Hepatocyte (in vitro differentiated cells): ENCODE data around the gene CD8B2. TPM values are rescaled to one million over a fixed set of nuclear protein-coding genes. Genes with fewer than 3 reads are reported as not detected.

Experiments used
- DNase-seq: peaks from one replicate; pipeline ENCODE4 v3.0.0-alpha.2; 2016; ENCODE audit warnings: low spot score
- H2AFZ ChIP-seq: fragments of 200-600 bp; sonication (generic); 2 replicates; pipeline ENCODE4 v1.6.0; 2016; ENCODE audit warnings: antibody characterized with exemption, mild to moderate bottlenecking
- H3K27ac ChIP-seq: fragments of 200-600 bp; sonication (generic); 2 replicates; pipeline ENCODE4 v1.5.1; 2016; ENCODE audit warnings: mild to moderate bottlenecking
- H3K27me3 ChIP-seq: fragments of 200-600 bp; sonication (generic); 2 replicates; pipeline ENCODE4 v1.6.1; 2016
- H3K36me3 ChIP-seq: fragments of 200-600 bp; sonication (generic); replicated peaks from 2 replicates; pipeline ENCODE4 v1.5.1; 2016; ENCODE audit warnings: low read depth; ENCODE audit not compliant: insufficient read depth
- H3K4me1 ChIP-seq: fragments of 200-600 bp; sonication (generic); 2 replicates; pipeline ENCODE4 v1.5.1; 2016; ENCODE audit warnings: mild to moderate bottlenecking, moderate library complexity; ENCODE audit not compliant: insufficient read depth
- H3K4me2 ChIP-seq: fragments of 200-600 bp; sonication (generic); 2 replicates; pipeline ENCODE4 v1.6.0; 2016
- H3K4me3 ChIP-seq: fragments of 200-600 bp; sonication (generic); 2 replicates; pipeline ENCODE4 v1.5.1; 2016; ENCODE audit warnings: mild to moderate bottlenecking
- H3K79me2 ChIP-seq: fragments of 200-600 bp; sonication (generic); 2 replicates; pipeline ENCODE4 v1.6.0; 2017; ENCODE audit warnings: mild to moderate bottlenecking
- H3K9me2 ChIP-seq: fragments of 200-600 bp; sonication (generic); replicated peaks from 2 replicates; pipeline ENCODE4 v1.6.0; 2017; ENCODE audit warnings: mild to moderate bottlenecking; ENCODE audit not compliant: insufficient read depth
- H3K9me3 ChIP-seq: fragments of 200-600 bp; sonication (generic); 2 replicates; pipeline ENCODE4 v1.5.1; 2016; ENCODE audit warnings: low read depth, mild to moderate bottlenecking
- H4K20me1 ChIP-seq: fragments of 200-600 bp; sonication (generic); 2 replicates; pipeline ENCODE4 v1.6.0; 2016; ENCODE audit warnings: mild to moderate bottlenecking; ENCODE audit not compliant: insufficient read depth, poor library complexity, severe bottlenecking
- CTCF ChIP-seq: fragments of 200-600 bp; sonication (generic); IDR thresholded peaks from 2 replicates; pipeline ENCODE4 v1.5.1; 2016; ENCODE audit warnings: antibody characterized with exemption, mild to moderate bottlenecking; ENCODE audit not compliant: poor library complexity
- EZH2 ChIP-seq: fragments of 200-600 bp; sonication (generic); IDR thresholded peaks from 2 replicates; pipeline ENCODE4 v1.6.1; 2016; ENCODE audit warnings: antibody characterized with exemption, mild to moderate bottlenecking, borderline replicate concordance
- EZH2phosphoT487 ChIP-seq: fragments of 200-600 bp; sonication (generic); IDR thresholded peaks from one replicate; pipeline ENCODE4 v1.6.1; 2018; ENCODE audit warnings: antibody characterized with exemption, mild to moderate bottlenecking, low read depth, moderate library complexity; ENCODE audit not compliant: unreplicated experiment, severe bottlenecking
- WGBS: methylation state at CpG from one replicate; pipeline ENCODE4 v1.1.6; 2016; ENCODE audit warnings: low lambda C conversion rate; ENCODE audit errors: missing lambda C conversion rate; 5-methylcytosine and 5-hydroxymethylcytosine counted together
- polyA plus RNA-seq: library from polyadenylated mRNA; unstranded; fragments of >200 nt; fragmentation: Nextera tagmentation; extraction: Ambion mirVana; gene quantifications from 2 replicates; pipeline ENCODE4 v1.2.1, GENCODE V29; 2016
- total RNA-seq: library from RNA; depleted of rRNA; stranded (reverse); fragments of >200 nt; gene quantifications from 2 replicates; pipeline ENCODE4 v1.2.3, GENCODE V29; 2014

CD8B2 gene
- total and polyA plus RNA-seq, 2 experiments from 2014 or later: 0.47 TPM; not detected in 1

GRCh38 chr2:106561356-106561755 lies 74.2 kb downstream of the CD8B2 start:
- no peak for DNase-seq
- WGBS: 85% methylated on average over 8 of the region's 8 CpGs
- H3K79me2 ChIP-seq: no peaks in the 10 kb centered on the region
- H3K4me2 ChIP-seq: peak overlapping the region; percentile 11
- TF ChIP-seq EZH2phosphoT487 (no peak), EZH2 (no peak), CTCF (no peak)
- H3K9me2 ChIP-seq: no peaks in the 10 kb centered on the region
- peak overlapping the region; percentile 63 for H3K27ac ChIP-seq
- H2AFZ ChIP-seq: no peak overlapping the region
- H3K4me1 ChIP-seq: peaks cover 24% of the 10 kb centered on the region
- no peaks in the 10 kb centered on the region for H3K36me3 ChIP-seq
- H3K9me3 ChIP-seq: no peaks in the 10 kb centered on the region
- no peak overlapping the region for H3K4me3 ChIP-seq
- no peaks in the 10 kb centered on the region for H4K20me1 ChIP-seq
- no peaks in the 10 kb centered on the region for H3K27me3 ChIP-seq

- TF ChIP-seq CTCF: no peak
- no peak for TF ChIP-seq EZH2phosphoT487
- TF ChIP-seq EZH2: no peak
- WGBS: 81% methylated on average over 4 of the region's 4 CpGs
- no peaks in the 10 kb centered on the region for H3K36me3 ChIP-seq
- no peaks in the 10 kb centered on the region for H4K20me1 ChIP-seq
- no peak for DNase-seq
- no peak overlapping the region for H2AFZ ChIP-seq
- no peaks in the 10 kb centered on the region for H3K27me3 ChIP-seq
- no peak overlapping the region for H3K4me3 ChIP-seq
- H3K79me2 ChIP-seq: no peaks in the 10 kb centered on the region
- H3K4me2 ChIP-seq: peak overlapping the region; percentile 11
- H3K9me3 ChIP-seq: no peaks in the 10 kb centered on the region
- H3K27ac ChIP-seq: peak overlapping the region; percentile 63
- peaks cover 26% of the 10 kb centered on the region for H3K4me1 ChIP-seq
- H3K9me2 ChIP-seq: no peaks in the 10 kb centered on the region
Measured at GRCh38 chr2:106561803-106562202, 74.6 kb downstream of the CD8B2 start.

GRCh38 chr2:106562268-106563186 lies 75.4 kb downstream of the CD8B2 start:
- Histone ChIP-seq H3K27me3 (no peaks in the 10 kb centered on the region), H3K4me3 (no peak overlapping the region), H4K20me1 (no peaks in the 10 kb centered on the region), H3K9me3 (no peaks in the 10 kb centered on the region), H3K4me2 (peak overlapping the region; percentile 11), H3K36me3 (no peaks in the 10 kb centered on the region), H3K4me1 (peaks cover 26% of the 10 kb centered on the region), H2AFZ (no peak overlapping the region), H3K79me2 (no peaks in the 10 kb centered on the region), H3K27ac (peak overlapping the region; percentile 63), H3K9me2 (no peaks in the 10 kb centered on the region)
- TF ChIP-seq EZH2phosphoT487 (no peak), CTCF (peak; percentile 20)
- WGBS: 45% methylated on average over 9 of the region's 9 CpGs
- DNase-seq: peak; percentile 29
